Progenitor cell of endocrine pancreas (in vitro differentiated cells): Measurements from ENCODE around the gene SCAMP4. TPM values are rescaled to one million over a fixed set of nuclear protein-coding genes. Genes with fewer than 3 reads are reported as not detected.
"Not testable (repeated sequence)": the region's sequence is repeated elsewhere in the genome, so short reads cannot be mapped to it uniquely, and the experiment has no call there.

ENCODE experiments used
- DNase-seq: peaks from one replicate; pipeline ENCODE4 v3.0.0; 2021; ENCODE audit warnings: low spot score; ENCODE audit not compliant: unreplicated experiment
- H3K27ac Mint-ChIP-seq: 2 replicates; pipeline ENCODE4 v1.8.0; 2021; ENCODE audit warnings: mild to moderate bottlenecking, moderate library complexity, mixed read lengths
- H3K27me3 Mint-ChIP-seq: 2 replicates; pipeline ENCODE4 v1.8.0; 2021; ENCODE audit warnings: mixed read lengths
- H3K36me3 Mint-ChIP-seq: 2 replicates; pipeline ENCODE4 v1.8.0; 2022; ENCODE audit warnings: mixed read lengths; ENCODE audit not compliant: insufficient read depth
- H3K4me1 Mint-ChIP-seq: 2 replicates; pipeline ENCODE4 v1.8.0; 2021; ENCODE audit warnings: low read depth, mixed read lengths
- H3K4me3 Mint-ChIP-seq: 2 replicates; pipeline ENCODE4 v1.8.0; 2021; ENCODE audit warnings: low read depth, mild to moderate bottlenecking, moderate library complexity, mixed read lengths
- H3K9me3 Mint-ChIP-seq: 2 replicates; pipeline ENCODE4 v1.8.0; 2021; ENCODE audit warnings: low read depth, mixed read lengths
- CTCF ChIP-seq: fragments of 200-600 bp; sonication (generic); IDR thresholded peaks from one replicate; pipeline ENCODE4 v1.5.0; 2021; ENCODE audit warnings: antibody characterized with exemption, mild to moderate bottlenecking; ENCODE audit not compliant: unreplicated experiment
- total RNA-seq: library from RNA; stranded (reverse); gene quantifications from 2 replicates; pipeline ENCODE4 v1.2.1, GENCODE V29; 2021

The SCAMP4 gene
- total RNA-seq, 1 donor from 2014 or later: 102 TPM

GRCh38 chr19:1873524-1874473 lies 31.4 kb upstream of the SCAMP4 start:
- no peaks in the 10 kb centered on the region for H3K27me3 Mint-ChIP-seq

GRCh38 chr19:1874554-1875185 lies 30.5 kb upstream of the SCAMP4 start:
- Mint-ChIP-seq H3K9me3 (no peaks in the 10 kb centered on the region), H3K4me3 (peak overlapping the region; percentile 93), H3K4me1 (peaks cover 22% of the 10 kb centered on the region), H3K36me3 (no peaks in the 10 kb centered on the region), H3K27ac (peak overlapping the region; percentile 91), H3K27me3 (no peaks in the 10 kb centered on the region)
- no peak for DNase-seq
- no peak for TF ChIP-seq CTCF

More at GRCh38 chr19:1873524-1874473, 31.4 kb upstream of the SCAMP4 start:
- Mint-ChIP-seq H3K9me3 (no peaks in the 10 kb centered on the region), H3K36me3 (no peaks in the 10 kb centered on the region), H3K4me1 (peaks cover 22% of the 10 kb centered on the region), H3K27ac (peak overlapping the region; percentile 7), H3K4me3 (peak overlapping the region; percentile 93)
- DNase-seq: no peak
- TF ChIP-seq CTCF: no peak

GRCh38 chr19:1875265-1875645 lies 29.9 kb upstream of the SCAMP4 start:
- Mint-ChIP-seq H3K4me3 (peak overlapping the region; percentile 93), H3K27ac (peak overlapping the region; percentile 91), H3K4me1 (peaks cover 22% of the 10 kb centered on the region)
- not testable (repeated sequence) for H3K36me3 Mint-ChIP-seq, H3K9me3 Mint-ChIP-seq, DNase-seq, H3K27me3 Mint-ChIP-seq

DNA sequence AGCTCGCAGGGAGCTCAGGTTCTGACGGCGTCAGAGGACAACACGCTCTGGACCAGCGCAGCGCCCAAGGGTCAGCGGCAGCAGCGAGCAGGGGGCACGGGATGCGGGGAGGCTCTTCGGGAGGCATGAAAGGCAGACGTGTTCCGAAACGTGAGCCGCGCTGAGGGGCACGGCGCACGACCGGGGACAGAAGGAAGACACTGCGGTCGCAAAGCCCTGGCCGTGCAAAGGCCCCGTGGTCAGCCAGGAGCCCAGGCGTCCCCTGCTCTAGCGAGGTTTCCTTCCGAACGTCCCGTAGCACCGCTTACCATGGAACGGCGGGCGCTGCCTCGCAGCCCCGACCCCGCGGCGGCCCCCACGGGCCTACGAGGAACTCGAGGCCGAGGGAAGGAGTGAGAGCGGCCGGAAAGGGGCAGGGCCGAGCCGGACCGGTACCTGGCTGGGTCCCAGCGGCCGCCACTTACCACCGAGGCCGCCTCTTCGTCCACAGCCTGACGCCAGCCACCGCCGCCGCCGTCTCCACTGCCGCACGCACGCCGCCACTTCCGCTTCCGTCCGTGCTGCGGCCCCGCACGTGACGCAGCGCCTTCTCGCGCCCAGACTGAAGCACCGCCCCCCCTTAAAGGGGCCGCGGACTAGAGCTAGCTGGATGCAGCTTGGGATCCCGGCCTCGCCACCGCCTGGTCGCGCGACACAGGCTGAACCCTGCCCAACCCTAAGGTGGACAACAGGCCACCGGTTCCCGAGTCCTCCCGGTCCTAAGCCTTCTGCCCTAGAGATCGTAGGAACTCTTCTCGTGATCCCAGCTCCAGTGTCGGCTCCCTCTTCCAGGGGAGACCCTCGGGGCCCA lies 29.3 kb upstream of the SCAMP4 start:
- DNase-seq: peak; percentile 76

More for the DNA sequence above, 29.3 kb upstream of the SCAMP4 start:
- no peak for TF ChIP-seq CTCF
- Mint-ChIP-seq H3K9me3 (no peaks in the 10 kb centered on the region), H3K4me3 (peak overlapping the region; percentile 93), H3K27me3 (no peaks in the 10 kb centered on the region), H3K27ac (peak overlapping the region; percentile 91), H3K4me1 (peaks cover 20% of the 10 kb centered on the region), H3K36me3 (no peaks in the 10 kb centered on the region)
